Nephron (organoid): ENCODE measurements around the gene CFI.

Experiments used
- H3K27ac Mint-ChIP-seq, 3 experiments: 2 replicates each; pipeline ENCODE4 v1.8.0; 2020; ENCODE audit warnings: mixed read lengths in 3 of 3, mild to moderate bottlenecking in 2 of 3, moderate library complexity in 1 of 3
- H3K27me3 Mint-ChIP-seq: 2 replicates; pipeline ENCODE4 v1.8.0; 2021; ENCODE audit warnings: low read depth, mild to moderate bottlenecking, moderate library complexity, mixed read lengths
- H3K36me3 Mint-ChIP-seq: 2 replicates; pipeline ENCODE4 v1.8.0; 2020; ENCODE audit warnings: low read depth, mixed read lengths
- H3K4me1 Mint-ChIP-seq: 2 replicates; pipeline ENCODE4 v1.8.0; 2020; ENCODE audit warnings: mixed read lengths
- H3K4me3 Mint-ChIP-seq, 3 experiments: 2 replicates each; pipeline ENCODE4 v1.8.0; 2020; ENCODE audit warnings: mild to moderate bottlenecking in 3 of 3, mixed read lengths in 3 of 3, moderate library complexity in 2 of 3
- H3K9me3 Mint-ChIP-seq: 2 replicates; pipeline ENCODE4 v1.8.0; 2020; ENCODE audit warnings: mixed read lengths
- TF ChIP-seq, protein P1 (sequence below), 3 experiments: fragments of 200-600 bp; sonication (generic); IDR thresholded peaks; one replicate each; pipeline ENCODE4 v1.5.0; 2021; ENCODE audit warnings: antibody characterized with exemption in 3 of 3; ENCODE audit not compliant: unreplicated experiment in 3 of 3

CFI gene

DNA sequence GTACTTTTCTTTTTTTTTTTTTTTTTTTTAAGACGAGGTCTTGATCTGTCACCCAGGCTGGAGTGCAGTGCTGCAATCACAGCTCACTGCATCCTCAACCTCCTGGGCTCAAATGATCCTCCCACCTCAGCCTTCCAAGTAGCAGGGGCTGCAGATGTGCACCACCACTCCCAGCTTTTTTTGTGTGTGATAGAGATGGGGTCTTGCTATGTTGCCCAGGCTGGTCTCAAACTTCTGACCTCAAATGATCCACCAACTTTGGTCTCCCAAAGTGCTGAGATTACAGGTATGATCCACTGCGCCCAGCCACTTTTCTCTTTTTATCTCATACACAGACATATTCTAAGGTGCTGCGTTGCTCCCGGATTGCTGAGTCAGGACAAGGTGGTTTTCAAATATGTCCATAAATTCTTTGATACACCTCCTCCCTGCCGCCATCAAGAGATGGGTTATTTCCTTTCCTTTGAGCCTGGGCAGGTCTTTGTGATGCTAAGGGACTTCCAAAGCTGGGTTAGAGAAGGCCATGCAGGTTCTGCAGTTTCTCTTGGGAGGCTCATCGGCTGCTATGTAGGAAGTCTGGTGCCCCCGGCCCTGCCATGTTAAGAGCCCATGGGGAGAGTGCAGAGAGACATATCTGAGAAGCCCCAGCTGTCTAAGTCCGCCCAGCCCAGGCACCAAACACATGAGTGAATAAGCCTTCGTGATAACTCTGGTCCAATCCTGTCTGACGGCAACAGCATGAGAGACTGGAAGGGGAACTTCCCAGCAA is 63.5 kb downstream of the CFI start:
- H3K4me3 Mint-ChIP-seq = no peak overlapping the region
- H3K27me3 Mint-ChIP-seq = no peaks in the 10 kb centered on the region
- TF ChIP-seq, protein P1, sequence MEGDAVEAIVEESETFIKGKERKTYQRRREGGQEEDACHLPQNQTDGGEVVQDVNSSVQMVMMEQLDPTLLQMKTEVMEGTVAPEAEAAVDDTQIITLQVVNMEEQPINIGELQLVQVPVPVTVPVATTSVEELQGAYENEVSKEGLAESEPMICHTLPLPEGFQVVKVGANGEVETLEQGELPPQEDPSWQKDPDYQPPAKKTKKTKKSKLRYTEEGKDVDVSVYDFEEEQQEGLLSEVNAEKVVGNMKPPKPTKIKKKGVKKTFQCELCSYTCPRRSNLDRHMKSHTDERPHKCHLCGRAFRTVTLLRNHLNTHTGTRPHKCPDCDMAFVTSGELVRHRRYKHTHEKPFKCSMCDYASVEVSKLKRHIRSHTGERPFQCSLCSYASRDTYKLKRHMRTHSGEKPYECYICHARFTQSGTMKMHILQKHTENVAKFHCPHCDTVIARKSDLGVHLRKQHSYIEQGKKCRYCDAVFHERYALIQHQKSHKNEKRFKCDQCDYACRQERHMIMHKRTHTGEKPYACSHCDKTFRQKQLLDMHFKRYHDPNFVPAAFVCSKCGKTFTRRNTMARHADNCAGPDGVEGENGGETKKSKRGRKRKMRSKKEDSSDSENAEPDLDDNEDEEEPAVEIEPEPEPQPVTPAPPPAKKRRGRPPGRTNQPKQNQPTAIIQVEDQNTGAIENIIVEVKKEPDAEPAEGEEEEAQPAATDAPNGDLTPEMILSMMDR (IDR thresholded peaks at IDR 0.05; ENCODE audit: unreplicated experiment in 3 of 3) = no peak
- no peaks in the 10 kb centered on the region for H3K4me1 Mint-ChIP-seq
- no peak overlapping the region for H3K27ac Mint-ChIP-seq
- H3K9me3 Mint-ChIP-seq = no peaks in the 10 kb centered on the region
- H3K36me3 Mint-ChIP-seq = peaks cover 6% of the 10 kb centered on the region

DNA sequence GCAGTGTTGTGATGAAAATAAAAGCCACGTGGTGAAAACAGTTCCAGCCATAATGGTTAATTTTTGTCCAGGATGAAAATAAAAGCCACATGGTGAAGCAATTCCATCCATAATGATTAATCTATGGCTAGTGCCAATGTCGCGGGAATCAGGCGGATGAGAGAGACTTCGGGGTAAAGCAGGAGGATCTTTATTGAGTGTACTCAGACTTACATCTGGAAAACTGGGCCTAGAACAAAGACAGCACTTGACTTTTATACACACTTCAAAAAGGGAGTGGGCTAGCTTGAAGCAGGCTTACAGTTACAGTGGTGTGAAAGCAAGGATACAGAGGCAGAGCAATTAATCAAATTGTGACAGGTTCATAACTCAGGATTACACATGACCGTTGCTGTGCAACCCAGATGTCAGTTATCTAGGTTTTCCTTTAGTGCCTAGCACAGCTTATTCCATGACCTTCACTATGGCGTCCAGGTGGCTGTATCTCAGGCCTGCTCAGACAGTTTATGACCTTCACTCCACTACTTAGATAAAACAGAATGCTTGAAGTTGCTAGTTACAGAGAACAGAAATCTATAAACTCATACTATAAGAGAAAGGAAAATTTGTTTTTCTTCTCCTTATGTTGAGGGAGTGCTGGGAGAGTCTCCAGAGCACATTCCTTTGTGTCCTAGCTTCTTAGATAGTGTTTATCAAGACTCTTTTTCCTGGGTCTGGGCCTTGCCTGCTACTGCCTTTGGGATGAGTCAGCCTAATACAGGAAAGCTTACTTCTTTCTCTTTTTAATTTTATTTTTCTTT is 66.0 kb downstream of the CFI start:
- no peaks in the 10 kb centered on the region for H3K27me3 Mint-ChIP-seq
- TF ChIP-seq, protein P1 (IDR thresholded peaks at IDR 0.05; ENCODE audit: unreplicated experiment in 3 of 3) = no peak
- no peak overlapping the region for H3K27ac Mint-ChIP-seq
- peaks cover 3% of the 10 kb centered on the region for H3K36me3 Mint-ChIP-seq
- H3K4me1 Mint-ChIP-seq = peaks cover 6% of the 10 kb centered on the region
- no peak overlapping the region for H3K4me3 Mint-ChIP-seq
- H3K9me3 Mint-ChIP-seq = no peaks in the 10 kb centered on the region

DNA sequence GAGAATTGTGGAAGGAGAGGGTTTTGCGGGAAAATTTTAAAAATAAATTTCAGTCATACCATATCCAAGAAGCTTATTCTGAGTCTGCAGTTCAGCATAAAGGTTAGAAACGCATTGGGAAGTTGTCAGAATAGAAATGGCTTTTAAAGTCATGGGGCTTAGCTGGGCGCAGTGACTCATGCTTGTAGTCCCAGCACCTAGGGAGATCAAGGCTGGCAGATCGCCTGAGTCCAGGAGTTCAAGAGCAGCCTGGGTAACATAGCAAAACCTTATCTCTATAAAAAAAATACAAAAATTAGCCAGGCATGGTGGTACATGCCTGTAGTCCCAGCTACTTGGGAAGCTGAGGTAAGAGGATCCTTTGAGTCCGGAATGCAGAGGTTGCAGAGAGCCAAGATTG is 68.1 kb downstream of the CFI start:
- no peak overlapping the region for H3K4me3 Mint-ChIP-seq
- no peaks in the 10 kb centered on the region for H3K9me3 Mint-ChIP-seq
- H3K27me3 Mint-ChIP-seq = no peaks in the 10 kb centered on the region
- TF ChIP-seq, protein P1 (IDR thresholded peaks at IDR 0.05; ENCODE audit: unreplicated experiment in 3 of 3) = no peak
- H3K36me3 Mint-ChIP-seq = peaks cover 3% of the 10 kb centered on the region
- H3K4me1 Mint-ChIP-seq = peaks cover 13% of the 10 kb centered on the region
- no peak overlapping the region for H3K27ac Mint-ChIP-seq

DNA sequence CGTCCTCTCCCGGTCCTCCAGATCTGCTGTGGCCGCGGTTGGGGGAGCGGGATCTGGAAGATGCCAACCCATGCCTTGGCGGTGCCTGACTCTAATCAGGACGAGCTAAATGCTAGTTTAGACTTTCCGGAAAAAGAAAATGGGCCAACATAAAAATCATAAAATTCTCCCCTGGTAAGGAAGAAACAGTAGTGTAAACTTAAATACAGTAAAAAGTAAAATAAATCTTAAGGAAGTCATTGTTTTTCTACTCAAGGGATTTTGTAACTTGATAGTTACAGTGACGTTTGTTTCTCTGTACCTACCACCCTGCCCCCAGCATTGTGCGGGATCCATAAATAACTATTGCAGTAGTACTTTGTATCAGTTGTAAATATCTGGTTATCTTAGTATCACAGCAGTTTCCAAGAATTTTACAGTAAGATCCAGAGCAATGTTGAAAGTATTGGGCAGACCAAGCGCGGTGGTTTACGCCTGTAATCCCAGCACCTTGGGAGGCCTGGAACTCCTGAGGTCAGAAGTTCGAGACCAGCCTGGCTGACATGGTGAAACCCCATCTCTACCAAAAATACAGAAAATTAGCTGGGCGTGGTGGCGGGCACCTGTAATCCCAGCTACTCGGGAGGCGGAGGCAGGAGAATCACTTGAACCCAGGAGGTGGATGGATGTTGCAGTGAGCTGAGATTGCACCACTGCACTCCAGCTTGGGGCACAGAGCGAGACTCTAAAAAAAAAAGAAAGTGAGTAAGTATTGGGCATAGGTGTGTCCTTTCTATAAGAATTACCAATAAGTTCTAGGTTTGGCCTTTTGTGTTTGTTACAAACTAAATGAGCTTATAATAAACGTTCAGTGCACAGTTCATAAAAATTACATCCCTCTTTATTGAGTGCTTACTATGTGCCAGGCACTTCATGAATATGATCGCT is 70.9 kb downstream of the CFI start:
- Mint-ChIP-seq H3K4me1 (peaks cover 24% of the 10 kb centered on the region), H3K27ac (peak overlapping the region; percentile 65 to 86 (median 83)), H3K36me3 (peaks cover 15% of the 10 kb centered on the region), H3K27me3 (no peaks in the 10 kb centered on the region), H3K9me3 (no peaks in the 10 kb centered on the region), H3K4me3 (peak overlapping the region; percentile 87 to 90 (median 89))
- TF ChIP-seq, protein P1 (IDR thresholded peaks at IDR 0.05; ENCODE audit: unreplicated experiment in 3 of 3) = no peak

DNA sequence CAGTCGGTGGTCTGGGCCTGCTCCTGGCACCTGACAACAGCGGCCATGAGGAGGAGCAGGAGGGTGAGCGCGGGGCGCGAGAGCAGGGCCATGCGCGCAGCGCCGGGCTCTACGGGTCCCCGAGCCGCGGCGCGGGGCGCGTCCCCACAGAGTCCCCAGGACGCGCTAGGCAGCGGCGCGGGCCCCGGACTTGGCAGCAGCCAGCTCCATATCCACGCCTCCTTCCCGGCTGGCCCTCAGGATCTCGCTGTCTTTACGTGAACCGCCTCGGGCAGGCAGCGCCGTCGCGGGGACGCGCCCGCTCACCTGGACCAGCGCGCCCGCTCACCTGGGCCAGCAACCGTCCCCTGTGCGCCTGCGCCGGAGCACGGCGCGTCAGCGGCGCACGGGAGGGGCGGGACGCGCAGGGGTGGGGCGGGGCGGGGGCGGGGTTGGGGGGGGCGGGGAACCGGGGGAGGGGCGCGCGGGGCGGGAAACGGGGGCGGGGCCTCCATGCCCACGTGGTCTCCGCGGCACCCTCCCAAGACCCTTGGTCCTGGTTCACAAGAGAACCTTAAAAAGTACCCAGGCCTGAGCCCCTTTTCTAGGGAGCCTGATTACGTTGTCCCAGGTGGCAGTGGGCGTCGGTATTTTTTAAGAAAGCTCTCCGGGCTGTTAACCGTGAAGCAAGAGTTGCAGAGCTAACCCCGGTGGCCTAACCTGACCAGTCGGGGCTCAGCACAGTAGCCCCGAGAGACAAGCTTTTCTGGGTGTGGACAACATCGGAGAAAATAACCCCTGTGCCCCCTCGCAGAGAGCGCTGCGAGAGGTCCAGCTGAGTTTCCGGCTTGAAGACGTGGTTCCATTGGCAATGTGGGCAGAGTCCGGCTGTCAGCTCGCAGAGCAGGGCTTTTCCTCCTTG is 71.8 kb downstream of the CFI start, which contains the start of gene PLA2G12A:
PLA2G12A (minus strand) TSS at position 353 of the 901 bp plus-strand sequence; CDS start at position 92, 261 bp downstream.
- Mint-ChIP-seq H3K4me1 (peaks cover 24% of the 10 kb centered on the region), H3K27ac (peak within 1 kb of the TSS; percentile 65 to 89 (median 84)), H3K9me3 (no peaks in the 10 kb centered on the region), H3K27me3 (no peaks in the 10 kb centered on the region), H3K4me3 (peak within 1 kb of the TSS; percentile 90 to 94 (median 93)), H3K36me3 (peaks cover 17% of the 10 kb centered on the region)
- TF ChIP-seq, protein P1 (IDR thresholded peaks at IDR 0.05; ENCODE audit: unreplicated experiment in 3 of 3) = no peak
